Mesendoderm (in vitro differentiated cells): ENCODE data around the gene EPB41L3.

Experiments used
- DNase-seq: peaks from one replicate; pipeline ENCODE4 v3.0.0; 2013
- H2AK5ac ChIP-seq: 2 replicates; pipeline ENCODE4 v1.6.1; 2013; ENCODE audit warnings: low read length, inconsistent platforms
- H2BK120ac ChIP-seq: 2 replicates; pipeline ENCODE4 v1.6.1; 2013; ENCODE audit warnings: low read depth, mild to moderate bottlenecking, low read length, moderate library complexity, mixed read lengths
- H2BK15ac ChIP-seq: replicated peaks from 2 replicates; pipeline ENCODE4 v1.6.1; 2013; ENCODE audit warnings: low read depth, mild to moderate bottlenecking, moderate library complexity
- H2BK5ac ChIP-seq: 2 replicates; pipeline ENCODE4 v1.6.1; 2013; ENCODE audit warnings: low read length, inconsistent platforms
- H3K18ac ChIP-seq: 2 replicates; pipeline ENCODE4 v1.6.1; 2013; ENCODE audit warnings: mild to moderate bottlenecking, low read length, mixed read lengths
- H3K23ac ChIP-seq: one replicate; pipeline ENCODE4 v1.6.1; 2013; ENCODE audit warnings: low read length
- H3K27ac ChIP-seq: 2 replicates; pipeline ENCODE4 v1.5.1; 2013; ENCODE audit warnings: low read depth, mild to moderate bottlenecking, inconsistent platforms, low read length, moderate library complexity
- H3K27me3 ChIP-seq: 2 replicates; pipeline ENCODE4 v1.6.1; 2013; ENCODE audit warnings: low read length, control low read depth, mild to moderate bottlenecking, inconsistent platforms; ENCODE audit not compliant: insufficient read depth, poor library complexity
- H3K36me3 ChIP-seq: 2 replicates; pipeline ENCODE4 v1.6.1; 2013; ENCODE audit warnings: low read length, inconsistent platforms; ENCODE audit not compliant: control insufficient read depth, insufficient read depth
- H3K4ac ChIP-seq: one replicate; pipeline ENCODE4 v1.6.1; 2013; ENCODE audit warnings: low read depth, mild to moderate bottlenecking, low read length, moderate library complexity
- H3K4me1 ChIP-seq: 2 replicates; pipeline ENCODE4 v1.6.1; 2013; ENCODE audit warnings: low read depth, low read length, inconsistent platforms; ENCODE audit not compliant: control insufficient read depth
- H3K4me2 ChIP-seq: 2 replicates; pipeline ENCODE4 v1.6.1; 2013; ENCODE audit warnings: low read length
- H3K4me3 ChIP-seq: 2 replicates; pipeline ENCODE4 v1.5.1; 2013; ENCODE audit warnings: mild to moderate bottlenecking, low read length
- H3K56ac ChIP-seq: one replicate; pipeline ENCODE4 v1.6.1; 2013; ENCODE audit warnings: low read length
- H3K79me1 ChIP-seq: 2 replicates; pipeline ENCODE4 v1.6.1; 2013; ENCODE audit warnings: low read length, inconsistent platforms
- H3K79me2 ChIP-seq: 2 replicates; pipeline ENCODE4 v1.6.1; 2013; ENCODE audit warnings: mild to moderate bottlenecking, low read length; ENCODE audit not compliant: control insufficient read depth, insufficient read depth
- H3K9ac ChIP-seq: 2 replicates; pipeline ENCODE4 v1.6.1; 2013; ENCODE audit warnings: low read length, inconsistent platforms
- H4K5ac ChIP-seq: one replicate; pipeline ENCODE4 v1.6.1; 2013; ENCODE audit warnings: low read length
- H4K8ac ChIP-seq: one replicate; pipeline ENCODE4 v1.6.1; 2013; ENCODE audit warnings: low read depth, mild to moderate bottlenecking, control low read depth, low read length, moderate library complexity
- WGBS: extraction: QIAGEN DNeasy Blood & Tissue Kit; methylation state at CpG from one replicate; pipeline ENCODE4 v1.1.7; 2013; ENCODE audit warnings: low lambda C conversion rate, missing lambda C conversion rate; ENCODE audit not compliant: insufficient coverage; ENCODE audit errors: extremely low coverage; 5-methylcytosine and 5-hydroxymethylcytosine counted together

EPB41L3 gene

DNA sequence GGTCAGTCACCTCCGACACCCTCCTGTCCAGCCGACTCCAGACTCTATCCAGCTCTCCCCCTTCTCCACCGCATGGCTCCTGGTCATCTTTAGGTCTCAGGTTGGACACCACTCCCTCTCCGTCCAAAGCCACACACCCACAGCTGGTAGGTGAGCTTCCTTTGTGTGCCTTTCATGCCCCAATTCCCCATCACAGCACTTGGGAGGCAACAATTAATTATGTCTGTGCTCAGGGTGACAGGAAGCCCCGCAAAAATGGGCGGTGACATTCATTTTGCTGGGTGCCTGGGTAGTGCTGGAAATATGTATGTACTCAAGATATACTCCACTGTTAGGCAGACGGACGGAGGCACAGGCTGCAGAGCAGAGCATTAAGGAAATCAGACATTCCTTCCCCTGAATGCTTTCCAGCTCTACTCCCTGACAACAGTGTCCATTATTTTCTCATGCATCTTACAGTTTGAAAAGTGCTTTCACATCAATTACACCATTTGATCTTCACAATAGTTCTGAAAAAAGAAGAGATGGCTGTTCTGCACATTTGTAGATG, 13.1 kb downstream of the EPB41L3 start:
- no CpG with 5 or more reads among the region's 8 CpGs for WGBS
- Histone ChIP-seq H3K79me2 (peaks cover 10% of the 10 kb centered on the region), H2BK5ac (no peak overlapping the region), H3K18ac (no peak overlapping the region), H3K9ac (no peak overlapping the region), H3K56ac (no peak overlapping the region), H2BK120ac (no peak overlapping the region), H3K79me1 (peaks cover 19% of the 10 kb centered on the region), H3K4ac (no peak overlapping the region), H3K27ac (no peak overlapping the region), H2AK5ac (no peak overlapping the region), H2BK15ac (no peak overlapping the region), H3K4me2 (no peak overlapping the region), H3K23ac (no peak overlapping the region), H4K8ac (no peak overlapping the region), H3K36me3 (no peaks in the 10 kb centered on the region), H3K27me3 (no peaks in the 10 kb centered on the region), H3K4me3 (no peak overlapping the region), H3K4me1 (no peaks in the 10 kb centered on the region), H4K5ac (no peak overlapping the region)
- no peak for DNase-seq

DNA sequence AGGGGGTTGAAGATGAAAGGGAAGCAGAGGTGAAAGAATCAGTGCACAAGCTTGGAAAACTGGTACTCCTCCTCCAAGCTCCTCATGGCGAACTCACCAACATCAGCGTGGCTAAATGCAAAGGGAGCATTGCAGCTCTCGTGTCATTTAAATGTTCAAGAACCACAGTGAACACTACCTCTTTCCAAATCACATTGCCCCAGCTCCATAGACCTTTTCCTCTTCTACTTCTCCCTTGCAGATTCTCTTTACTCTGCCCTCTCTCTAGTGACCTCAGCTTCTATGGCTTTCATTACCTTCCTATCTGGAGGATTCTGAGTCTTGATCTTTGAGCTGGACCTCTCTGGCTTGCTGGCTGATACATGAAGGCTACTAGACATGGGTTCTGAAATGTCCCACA, 14.3 kb downstream of the EPB41L3 start:
- WGBS = no CpG with 5 or more reads among the region's 3 CpGs
- no peak for DNase-seq
- Histone ChIP-seq H3K4me1 (no peaks in the 10 kb centered on the region), H4K8ac (no peak overlapping the region), H3K4me2 (no peak overlapping the region), H3K56ac (no peak overlapping the region), H2BK5ac (no peak overlapping the region), H4K5ac (no peak overlapping the region), H3K18ac (no peak overlapping the region), H3K27ac (no peak overlapping the region), H3K4ac (no peak overlapping the region), H3K79me1 (peaks cover 16% of the 10 kb centered on the region), H3K27me3 (no peaks in the 10 kb centered on the region), H3K36me3 (no peaks in the 10 kb centered on the region), H3K79me2 (peaks cover 3% of the 10 kb centered on the region), H2BK15ac (no peak overlapping the region), H2AK5ac (no peak overlapping the region), H3K4me3 (no peak overlapping the region), H3K23ac (no peak overlapping the region), H2BK120ac (no peak overlapping the region), H3K9ac (no peak overlapping the region)

DNA sequence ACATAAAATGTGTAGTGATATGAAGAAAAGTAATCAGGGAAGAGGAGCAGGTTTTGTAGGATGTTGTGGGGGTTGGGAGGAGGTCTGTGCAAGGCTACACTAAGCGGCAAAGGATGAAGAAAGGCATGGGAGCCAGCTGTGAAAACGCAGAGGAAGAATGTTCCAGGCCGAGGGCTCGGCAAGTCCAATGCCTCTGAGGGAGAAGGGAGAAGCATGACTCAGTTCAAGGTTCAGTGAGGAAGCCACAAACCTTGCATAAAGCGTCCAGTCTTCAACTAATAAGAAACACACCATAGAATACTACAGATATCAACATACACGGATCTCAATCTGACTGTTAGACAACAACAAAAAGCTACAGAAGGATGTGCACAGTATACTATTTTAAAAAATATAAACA, 16.2 kb downstream of the EPB41L3 start:
- H2BK5ac ChIP-seq = no peak overlapping the region
- WGBS = no CpG with 5 or more reads among the region's 6 CpGs
- no peak overlapping the region for H3K56ac ChIP-seq
- no peak overlapping the region for H3K4me2 ChIP-seq
- H3K4me3 ChIP-seq = no peak overlapping the region
- H3K79me1 ChIP-seq = peaks cover 15% of the 10 kb centered on the region
- H3K4ac ChIP-seq = no peak overlapping the region
- no peaks in the 10 kb centered on the region for H3K27me3 ChIP-seq
- no peak overlapping the region for H3K23ac ChIP-seq
- H4K5ac ChIP-seq = no peak overlapping the region
- H2BK120ac ChIP-seq = no peak overlapping the region
- no peaks in the 10 kb centered on the region for H3K36me3 ChIP-seq
- no peak overlapping the region for H3K18ac ChIP-seq
- no peak for DNase-seq
- H3K27ac ChIP-seq = no peak overlapping the region
- H3K79me2 ChIP-seq = peaks cover 3% of the 10 kb centered on the region
- no peak overlapping the region for H2AK5ac ChIP-seq
- H3K9ac ChIP-seq = no peak overlapping the region
- no peak overlapping the region for H2BK15ac ChIP-seq
- H3K4me1 ChIP-seq = no peaks in the 10 kb centered on the region
- no peak overlapping the region for H4K8ac ChIP-seq

DNA sequence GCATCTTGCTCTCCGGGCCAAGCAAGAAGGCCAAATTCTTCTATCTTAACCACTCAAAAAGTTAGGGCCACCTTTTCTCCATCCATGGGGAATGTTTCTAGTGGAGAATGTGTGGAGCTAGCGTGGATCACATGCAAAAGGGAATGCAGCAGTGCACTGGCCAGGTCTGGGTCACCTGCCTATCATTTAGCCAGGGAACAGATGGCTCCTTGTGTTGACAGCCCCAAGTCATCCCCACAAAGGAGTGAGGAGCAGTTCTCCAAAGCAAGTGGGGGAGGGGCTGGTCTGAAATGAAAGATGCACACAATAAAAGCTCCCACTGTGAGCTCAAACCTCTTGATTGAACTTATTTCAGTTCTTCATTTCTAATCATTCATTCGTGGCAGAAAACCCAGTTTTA, 19.1 kb downstream of the EPB41L3 start:
- no CpG with 5 or more reads among the region's 3 CpGs for WGBS
- H4K5ac ChIP-seq = no peak overlapping the region
- peaks cover 2% of the 10 kb centered on the region for H3K79me2 ChIP-seq

DNA sequence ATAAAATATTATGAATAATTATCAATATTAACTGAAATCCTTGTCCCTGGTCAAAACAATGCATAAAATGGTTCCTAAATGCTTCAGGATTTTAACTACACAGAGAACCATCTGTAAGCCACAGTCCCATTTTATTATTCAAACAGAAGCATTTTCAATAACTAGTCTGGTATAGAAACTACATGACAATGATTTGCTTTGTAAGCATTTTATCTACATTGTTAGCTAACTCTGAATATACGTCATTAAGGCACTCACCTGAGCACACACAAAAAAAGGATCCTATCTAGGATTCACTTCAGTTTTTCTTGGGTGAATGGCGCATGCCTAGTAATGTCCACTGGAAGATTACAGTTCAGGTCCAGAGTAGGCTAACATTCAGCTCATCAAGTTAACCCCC, 22.8 kb downstream of the EPB41L3 start:
- H3K79me2 ChIP-seq = peaks cover 2% of the 10 kb centered on the region
- H2AK5ac ChIP-seq = no peak overlapping the region
- no peak overlapping the region for H3K27ac ChIP-seq
- no peak overlapping the region for H2BK120ac ChIP-seq
- no peak overlapping the region for H3K23ac ChIP-seq
- no peak overlapping the region for H3K4me3 ChIP-seq
- H3K27me3 ChIP-seq = no peaks in the 10 kb centered on the region
- peaks cover 4% of the 10 kb centered on the region for H3K4me1 ChIP-seq
- H3K79me1 ChIP-seq = peaks cover 7% of the 10 kb centered on the region
- no peak overlapping the region for H2BK5ac ChIP-seq
- H2BK15ac ChIP-seq = no peak overlapping the region
- DNase-seq = no peak
- H3K9ac ChIP-seq = no peak overlapping the region
- H3K4ac ChIP-seq = no peak overlapping the region
- H3K56ac ChIP-seq = no peak overlapping the region
- no CpG with 5 or more reads among the region's 2 CpGs for WGBS
- H3K18ac ChIP-seq = no peak overlapping the region
- H4K5ac ChIP-seq = no peak overlapping the region
- H4K8ac ChIP-seq = no peak overlapping the region
- no peaks in the 10 kb centered on the region for H3K36me3 ChIP-seq
- H3K4me2 ChIP-seq = no peak overlapping the region

More for the DNA sequence above, 19.1 kb downstream of the EPB41L3 start:
- Histone ChIP-seq H3K56ac (no peak overlapping the region), H3K27ac (no peak overlapping the region), H3K79me1 (peaks cover 8% of the 10 kb centered on the region), H3K18ac (no peak overlapping the region), H3K9ac (no peak overlapping the region), H3K36me3 (no peaks in the 10 kb centered on the region), H3K4me3 (no peak overlapping the region), H3K4me2 (no peak overlapping the region), H2AK5ac (no peak overlapping the region), H3K4ac (no peak overlapping the region), H3K23ac (no peak overlapping the region), H4K8ac (no peak overlapping the region), H2BK15ac (no peak overlapping the region), H2BK5ac (no peak overlapping the region), H3K27me3 (no peaks in the 10 kb centered on the region), H3K4me1 (no peaks in the 10 kb centered on the region), H2BK120ac (no peak overlapping the region)
- no peak for DNase-seq

DNA sequence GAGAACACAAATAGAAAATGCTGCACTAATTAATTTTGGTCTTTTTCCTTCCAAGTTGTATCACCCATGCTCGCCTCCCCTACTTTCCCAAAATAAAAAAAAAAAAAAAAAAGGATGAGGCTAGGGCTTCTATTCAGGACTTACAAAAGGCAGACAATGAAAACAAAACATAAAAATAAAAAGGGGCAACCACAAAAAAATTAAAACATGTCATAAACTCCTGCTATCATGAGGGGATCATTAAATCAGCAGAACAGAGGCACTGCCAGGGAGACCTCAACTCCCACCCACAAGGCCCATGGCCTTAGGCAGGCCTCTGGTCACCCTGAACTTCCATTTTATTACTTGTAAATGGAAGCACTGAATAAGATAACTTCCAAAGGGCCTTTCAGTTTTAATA, 23.3 kb downstream of the EPB41L3 start:
- Histone ChIP-seq H4K5ac (no peak overlapping the region), H4K8ac (no peak overlapping the region), H3K27ac (no peak overlapping the region), H3K56ac (no peak overlapping the region), H2BK15ac (no peak overlapping the region), H3K18ac (no peak overlapping the region), H3K27me3 (no peaks in the 10 kb centered on the region), H3K4me2 (no peak overlapping the region), H2BK5ac (no peak overlapping the region), H3K36me3 (no peaks in the 10 kb centered on the region), H3K79me2 (peaks cover 2% of the 10 kb centered on the region), H3K4ac (no peak overlapping the region), H3K9ac (no peak overlapping the region), H3K4me1 (peaks cover 7% of the 10 kb centered on the region), H3K23ac (no peak overlapping the region), H3K4me3 (no peak overlapping the region), H3K79me1 (peaks cover 7% of the 10 kb centered on the region), H2AK5ac (no peak overlapping the region), H2BK120ac (no peak overlapping the region)
- WGBS = no CpG with 5 or more reads among the region's 1 CpG
- no peak for DNase-seq
